Nephron (organoid): ENCODE data around the gene CALHM2.

Experiments
- H3K27ac Mint-ChIP-seq, 3 experiments: 2 replicates each; pipeline ENCODE4 v1.8.0; 2020; ENCODE audit warnings: mixed read lengths in 3 of 3, mild to moderate bottlenecking in 2 of 3, moderate library complexity in 1 of 3
- H3K27me3 Mint-ChIP-seq: 2 replicates; pipeline ENCODE4 v1.8.0; 2021; ENCODE audit warnings: low read depth, mild to moderate bottlenecking, moderate library complexity, mixed read lengths
- H3K36me3 Mint-ChIP-seq: 2 replicates; pipeline ENCODE4 v1.8.0; 2020; ENCODE audit warnings: low read depth, mixed read lengths
- H3K4me1 Mint-ChIP-seq: 2 replicates; pipeline ENCODE4 v1.8.0; 2020; ENCODE audit warnings: mixed read lengths
- H3K4me3 Mint-ChIP-seq, 3 experiments: 2 replicates each; pipeline ENCODE4 v1.8.0; 2020; ENCODE audit warnings: mild to moderate bottlenecking in 3 of 3, mixed read lengths in 3 of 3, moderate library complexity in 2 of 3
- H3K9me3 Mint-ChIP-seq: 2 replicates; pipeline ENCODE4 v1.8.0; 2020; ENCODE audit warnings: mixed read lengths
- CTCF ChIP-seq, 3 experiments: fragments of 200-600 bp; sonication (generic); IDR thresholded peaks; one replicate each; pipeline ENCODE4 v1.5.0; 2021; ENCODE audit warnings: antibody characterized with exemption in 3 of 3; ENCODE audit not compliant: unreplicated experiment in 3 of 3

The CALHM2 gene

GRCh38 chr10:103441611-103442010, 10.6 kb downstream of the CALHM2 start:
- Mint-ChIP-seq H3K27ac (no peak overlapping the region), H3K36me3 (peaks cover 75% of the 10 kb centered on the region), H3K9me3 (no peaks in the 10 kb centered on the region), H3K4me1 (no peaks in the 10 kb centered on the region), H3K4me3 (no peak overlapping the region), H3K27me3 (peaks cover 7% of the 10 kb centered on the region)
- TF ChIP-seq CTCF (IDR thresholded peaks at IDR 0.05; ENCODE audit: unreplicated experiment in 3 of 3) = no peak

GRCh38 chr10:103441206-103441605, 11.0 kb downstream of the CALHM2 start:
- H3K27ac Mint-ChIP-seq = no peak overlapping the region
- H3K9me3 Mint-ChIP-seq = no peaks in the 10 kb centered on the region
- H3K36me3 Mint-ChIP-seq = peaks cover 77% of the 10 kb centered on the region
- TF ChIP-seq CTCF (IDR thresholded peaks at IDR 0.05; ENCODE audit: unreplicated experiment in 3 of 3) = no peak
- H3K4me1 Mint-ChIP-seq = no peaks in the 10 kb centered on the region
- H3K27me3 Mint-ChIP-seq = peaks cover 7% of the 10 kb centered on the region
- no peak overlapping the region for H3K4me3 Mint-ChIP-seq

- Mint-ChIP-seq H3K27me3 (peaks cover 7% of the 10 kb centered on the region), H3K4me3 (no peak overlapping the region), H3K36me3 (peaks cover 76% of the 10 kb centered on the region), H3K4me1 (no peaks in the 10 kb centered on the region), H3K9me3 (no peaks in the 10 kb centered on the region), H3K27ac (peak overlapping the region in 1 of 3 experiments; percentile 43)
- no peak for TF ChIP-seq CTCF (IDR thresholded peaks at IDR 0.05; ENCODE audit: unreplicated experiment in 3 of 3)
Observed at GRCh38 chr10:103440416-103440815, 11.8 kb downstream of the CALHM2 start.

GRCh38 chr10:103439776-103440175, 12.4 kb downstream of the CALHM2 start:
- Mint-ChIP-seq H3K9me3 (no peaks in the 10 kb centered on the region), H3K4me3 (no peak overlapping the region), H3K4me1 (no peaks in the 10 kb centered on the region), H3K27me3 (peaks cover 7% of the 10 kb centered on the region), H3K27ac (no peak overlapping the region), H3K36me3 (peaks cover 74% of the 10 kb centered on the region)
- no peak for TF ChIP-seq CTCF (IDR thresholded peaks at IDR 0.05; ENCODE audit: unreplicated experiment in 3 of 3)

GRCh38 chr10:103433858-103434257, 18.3 kb downstream of the CALHM2 start:
- Mint-ChIP-seq H3K27me3 (no peaks in the 10 kb centered on the region), H3K36me3 (peaks cover 69% of the 10 kb centered on the region), H3K9me3 (no peaks in the 10 kb centered on the region)

More at GRCh38 chr10:103433858-103434257, 18.3 kb downstream of the CALHM2 start:
- H3K4me1 Mint-ChIP-seq = no peaks in the 10 kb centered on the region
- no peak overlapping the region for H3K27ac Mint-ChIP-seq
- TF ChIP-seq CTCF (IDR thresholded peaks at IDR 0.05; ENCODE audit: unreplicated experiment in 3 of 3) = no peak
- H3K4me3 Mint-ChIP-seq = no peak overlapping the region
